Nucleus accumbens (tissue), 56 donors: ENCODE results near the gene SECISBP2.
A peak's percentile ranks its signal among the peaks of the same experiment; 100 is the strongest.
"Not testable (repeated sequence)": the region's sequence is repeated elsewhere in the genome, so short reads cannot be mapped to it uniquely, and the experiment has no call there.

Experiments
- DNase-seq, 56 donors: peaks; one replicate each; lab custom pipeline; 2025; lab: John Stamatoyannopoulos, UW

The SECISBP2 gene, protein sequence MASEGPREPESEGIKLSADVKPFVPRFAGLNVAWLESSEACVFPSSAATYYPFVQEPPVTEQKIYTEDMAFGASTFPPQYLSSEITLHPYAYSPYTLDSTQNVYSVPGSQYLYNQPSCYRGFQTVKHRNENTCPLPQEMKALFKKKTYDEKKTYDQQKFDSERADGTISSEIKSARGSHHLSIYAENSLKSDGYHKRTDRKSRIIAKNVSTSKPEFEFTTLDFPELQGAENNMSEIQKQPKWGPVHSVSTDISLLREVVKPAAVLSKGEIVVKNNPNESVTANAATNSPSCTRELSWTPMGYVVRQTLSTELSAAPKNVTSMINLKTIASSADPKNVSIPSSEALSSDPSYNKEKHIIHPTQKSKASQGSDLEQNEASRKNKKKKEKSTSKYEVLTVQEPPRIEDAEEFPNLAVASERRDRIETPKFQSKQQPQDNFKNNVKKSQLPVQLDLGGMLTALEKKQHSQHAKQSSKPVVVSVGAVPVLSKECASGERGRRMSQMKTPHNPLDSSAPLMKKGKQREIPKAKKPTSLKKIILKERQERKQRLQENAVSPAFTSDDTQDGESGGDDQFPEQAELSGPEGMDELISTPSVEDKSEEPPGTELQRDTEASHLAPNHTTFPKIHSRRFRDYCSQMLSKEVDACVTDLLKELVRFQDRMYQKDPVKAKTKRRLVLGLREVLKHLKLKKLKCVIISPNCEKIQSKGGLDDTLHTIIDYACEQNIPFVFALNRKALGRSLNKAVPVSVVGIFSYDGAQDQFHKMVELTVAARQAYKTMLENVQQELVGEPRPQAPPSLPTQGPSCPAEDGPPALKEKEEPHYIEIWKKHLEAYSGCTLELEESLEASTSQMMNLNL

DNA sequence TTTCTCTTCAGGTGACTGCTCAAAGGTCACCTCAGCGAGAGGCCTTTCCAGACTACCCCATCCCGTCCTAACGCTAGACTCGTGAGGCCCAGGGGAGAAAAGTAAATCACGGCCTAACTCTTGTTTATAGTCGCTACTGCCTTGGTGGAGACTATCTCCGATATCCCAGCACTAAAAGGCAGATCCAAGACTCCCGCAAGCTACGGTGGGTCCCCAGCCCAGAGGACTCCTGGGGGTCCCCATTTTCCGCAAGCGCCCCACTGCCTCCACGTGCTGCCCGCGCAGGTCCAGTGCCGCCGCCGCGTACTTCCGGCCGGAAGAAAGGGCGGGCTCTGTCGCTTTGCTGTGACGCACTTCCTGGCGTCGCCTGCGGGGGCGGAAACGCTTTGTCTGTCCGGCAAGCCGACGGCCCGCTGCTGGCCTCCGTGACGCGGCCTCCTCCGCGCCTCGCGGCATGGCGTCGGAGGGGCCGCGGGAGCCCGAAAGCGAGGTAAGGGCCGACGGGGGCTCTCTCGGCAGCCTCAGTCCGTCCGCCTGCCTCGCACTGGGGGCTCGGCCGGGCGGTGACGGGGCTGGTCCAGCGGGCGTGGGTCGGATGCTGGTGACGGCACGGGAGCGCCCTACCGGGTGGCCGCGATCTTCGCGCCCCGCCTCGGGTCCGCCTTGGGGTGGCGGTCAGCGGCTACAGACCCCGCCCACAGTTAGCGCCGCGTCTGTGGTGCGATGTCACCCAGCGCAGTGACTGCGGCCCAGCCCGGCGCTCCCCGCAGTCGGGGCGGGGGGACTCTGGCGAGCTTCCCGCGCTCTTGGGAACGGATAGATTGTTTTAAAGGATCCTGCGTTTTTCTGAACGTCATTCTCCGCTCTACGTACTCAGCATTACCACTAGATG, at the start of gene SECISBP2:
Gene SECISBP2 (plus strand): TSS at position 378 of the 892 bp plus-strand sequence. CDS start 77 bp downstream, at position 455.
- DNase-seq: peak; percentile 62 to 98 (median 92)

DNA sequence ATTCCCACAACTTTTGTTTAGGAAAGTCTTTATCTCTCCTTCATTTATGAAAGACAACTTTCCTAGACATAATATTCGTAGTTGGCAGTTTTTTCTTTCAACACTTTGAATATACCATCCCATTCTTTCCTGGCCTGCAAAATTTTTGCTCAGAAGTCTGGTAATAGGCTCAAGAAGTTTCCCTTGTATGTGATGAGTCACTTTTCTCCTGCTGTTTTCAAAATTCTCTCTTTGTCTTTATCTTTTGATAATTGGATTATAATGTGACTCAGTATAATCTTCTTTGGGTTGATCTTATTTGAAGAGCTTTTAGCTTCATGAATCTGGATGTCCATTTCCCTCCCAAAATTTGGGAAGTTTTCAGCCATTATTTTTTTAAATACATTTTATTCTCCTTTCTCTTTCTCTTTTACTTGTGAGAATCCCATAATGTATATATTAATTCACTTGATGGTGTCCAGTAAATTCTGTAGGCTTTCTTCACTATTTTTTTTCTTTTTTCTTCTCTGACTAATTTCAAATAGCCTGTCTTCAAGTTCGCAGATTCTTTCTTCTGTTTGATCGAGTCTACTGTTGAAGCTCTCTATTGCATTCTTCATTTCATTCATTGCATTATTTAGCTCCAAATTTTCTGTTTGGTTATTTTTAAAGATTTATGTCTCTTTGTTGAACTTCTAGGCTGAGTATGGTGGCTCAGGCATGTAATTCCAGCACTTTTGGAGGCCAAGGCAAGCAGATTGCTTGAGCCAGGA, 44.6 kb upstream of the SECISBP2 start:
- no peak for DNase-seq

DNA sequence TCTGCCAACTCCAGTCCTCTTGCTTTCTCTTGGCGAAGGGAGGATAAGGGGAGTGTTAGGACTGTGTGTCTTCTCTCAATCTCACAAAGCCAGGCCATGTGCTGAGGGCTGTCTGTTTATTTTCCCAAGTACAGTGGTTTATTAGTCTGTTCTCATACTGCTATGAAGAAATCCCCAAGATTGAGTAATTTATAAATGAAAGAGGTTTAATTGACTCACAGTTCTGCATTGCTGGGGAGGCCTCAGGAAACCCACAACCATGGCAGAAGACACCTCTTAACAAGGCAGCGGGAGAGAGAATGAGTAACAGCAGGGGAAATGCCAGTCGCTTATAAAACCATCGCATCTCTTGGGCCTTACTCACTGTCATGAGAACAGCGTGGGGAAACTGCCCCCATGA, 43.5 kb upstream of the SECISBP2 start:
- no peak for DNase-seq

DNA sequence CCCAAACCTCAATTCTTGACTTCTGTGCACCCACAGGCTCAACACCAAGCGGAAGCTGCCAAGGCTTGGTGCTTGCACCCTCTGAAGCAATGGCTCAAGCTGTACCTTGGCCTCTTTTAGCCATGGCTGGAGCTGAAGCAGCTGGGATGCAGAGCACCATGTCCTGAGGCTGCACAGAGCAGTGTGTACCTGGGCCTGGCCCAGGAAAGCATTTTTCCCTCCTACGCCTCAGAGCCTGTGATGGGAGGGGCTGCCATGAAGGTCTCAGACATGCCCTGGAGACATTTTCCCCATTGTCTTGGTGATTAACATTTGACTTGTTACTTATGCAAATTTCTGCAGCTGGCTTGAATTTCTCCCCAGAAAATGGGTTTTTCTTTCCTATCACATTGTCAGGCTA, 42.3 kb upstream of the SECISBP2 start:
- DNase-seq: not testable (repeated sequence)

DNA sequence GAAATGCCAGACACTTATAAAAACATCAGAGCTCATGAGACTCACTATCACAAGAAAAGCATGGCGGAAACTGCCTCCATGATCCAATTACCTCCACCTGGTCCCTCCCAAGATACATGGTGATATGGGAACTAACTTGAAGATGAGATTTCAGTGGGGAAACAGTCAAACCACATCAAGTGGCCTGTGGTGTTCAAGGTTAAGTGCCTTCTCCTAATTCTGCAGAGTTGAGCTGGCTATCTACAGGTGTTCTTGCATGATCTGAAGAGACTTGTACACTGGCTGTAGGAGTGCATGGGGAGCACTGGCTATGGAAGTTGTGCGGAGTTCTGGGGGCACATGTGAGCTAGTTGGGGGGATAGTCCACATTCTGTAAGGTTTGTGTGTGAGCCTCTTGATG, 41.3 kb upstream of the SECISBP2 start:
- no peak for DNase-seq

DNA sequence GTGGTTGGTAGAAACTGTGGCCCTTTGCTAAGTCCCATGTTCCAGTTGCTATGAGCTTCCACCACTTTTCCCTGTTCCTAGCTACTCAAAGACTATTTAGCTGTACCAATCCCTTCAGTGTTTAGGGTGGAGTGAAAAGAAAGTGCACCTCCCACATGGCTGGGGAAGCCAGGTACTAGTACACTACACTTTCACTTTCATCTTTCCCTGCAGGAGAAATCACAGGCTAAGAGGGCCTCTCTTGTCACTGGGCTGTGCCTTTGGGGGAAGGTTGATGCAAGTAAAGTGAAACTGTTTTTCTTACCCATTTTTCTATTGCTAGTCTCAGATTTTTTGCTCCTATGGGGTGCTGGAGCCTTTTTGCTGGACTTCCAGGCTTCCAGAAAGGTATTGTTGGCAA, 40.8 kb upstream of the SECISBP2 start:
- no peak for DNase-seq

DNA sequence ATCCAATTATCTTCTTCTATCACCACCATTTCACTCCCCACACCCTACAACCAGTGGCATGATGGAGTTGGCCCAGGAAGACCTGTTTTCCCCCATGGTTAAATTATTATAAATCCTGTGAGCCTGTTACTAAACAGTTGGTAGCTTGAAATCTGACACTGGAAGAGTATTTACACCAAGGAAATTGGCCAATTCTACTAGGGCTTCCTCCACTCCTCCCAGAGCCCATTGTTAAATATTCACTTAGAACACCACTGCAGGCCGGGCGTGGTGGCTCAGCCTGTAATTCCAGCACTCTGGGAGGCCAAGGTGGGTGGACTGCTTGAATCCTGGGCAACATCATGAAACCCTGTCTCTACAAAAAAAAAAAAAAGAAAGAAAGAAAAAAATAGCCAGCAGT, 39.7 kb upstream of the SECISBP2 start:
- no peak for DNase-seq

DNA sequence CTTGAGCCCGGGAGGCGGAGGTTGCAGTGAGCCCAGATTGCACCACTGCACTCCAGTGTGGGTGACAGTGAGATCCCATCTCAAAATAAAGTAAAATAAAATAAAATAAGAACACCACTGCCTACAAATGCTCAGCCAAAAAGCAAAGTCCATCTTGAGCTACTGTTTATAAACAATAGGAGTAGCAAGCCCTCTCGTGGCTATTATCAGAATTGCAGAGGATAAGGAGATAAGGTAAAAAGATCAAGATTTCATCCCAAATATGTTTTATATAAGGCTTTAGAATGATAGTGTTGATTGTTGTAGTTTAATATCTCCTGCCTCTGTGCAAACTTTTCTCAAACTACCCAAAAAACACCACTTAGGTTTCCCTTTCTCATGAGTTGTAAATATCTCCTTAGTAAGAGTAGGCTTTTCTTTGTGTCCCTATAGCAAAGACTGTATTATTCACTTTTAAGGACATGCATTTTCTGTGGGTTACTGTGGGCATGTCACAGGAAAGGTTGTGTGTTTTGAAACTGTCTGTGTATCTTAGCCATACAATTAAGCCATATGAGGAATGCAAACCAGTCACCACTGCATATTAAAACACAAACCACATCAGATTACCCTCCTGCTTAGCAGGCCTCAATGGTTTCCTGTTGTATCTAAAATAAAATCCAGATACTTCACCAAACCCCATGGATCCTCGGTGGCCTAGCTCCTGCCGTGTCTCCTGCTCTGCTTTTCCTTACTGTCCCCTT, 39.1 kb upstream of the SECISBP2 start:
- peak in 1 of 56 donors; percentile 6 for DNase-seq

DNA sequence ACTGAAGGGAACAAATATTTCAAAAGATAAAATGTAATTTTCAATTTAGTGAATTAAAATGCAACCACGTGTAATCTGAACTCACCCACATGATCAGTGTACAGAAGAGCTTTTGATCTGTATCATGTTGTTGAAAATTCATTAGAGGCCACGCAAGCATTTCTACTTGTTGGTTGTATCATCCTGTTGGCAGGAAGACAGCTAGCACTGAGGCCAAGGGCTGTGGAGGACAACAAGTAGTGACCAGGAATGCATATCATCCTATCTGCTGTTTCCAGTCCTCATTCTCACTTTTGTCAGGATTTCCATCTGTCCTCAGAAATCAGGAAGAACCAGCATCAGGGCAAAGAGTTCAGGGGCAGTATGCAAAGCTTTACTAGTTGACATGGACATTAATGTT, 37.2 kb upstream of the SECISBP2 start:
- DNase-seq: no peak

DNA sequence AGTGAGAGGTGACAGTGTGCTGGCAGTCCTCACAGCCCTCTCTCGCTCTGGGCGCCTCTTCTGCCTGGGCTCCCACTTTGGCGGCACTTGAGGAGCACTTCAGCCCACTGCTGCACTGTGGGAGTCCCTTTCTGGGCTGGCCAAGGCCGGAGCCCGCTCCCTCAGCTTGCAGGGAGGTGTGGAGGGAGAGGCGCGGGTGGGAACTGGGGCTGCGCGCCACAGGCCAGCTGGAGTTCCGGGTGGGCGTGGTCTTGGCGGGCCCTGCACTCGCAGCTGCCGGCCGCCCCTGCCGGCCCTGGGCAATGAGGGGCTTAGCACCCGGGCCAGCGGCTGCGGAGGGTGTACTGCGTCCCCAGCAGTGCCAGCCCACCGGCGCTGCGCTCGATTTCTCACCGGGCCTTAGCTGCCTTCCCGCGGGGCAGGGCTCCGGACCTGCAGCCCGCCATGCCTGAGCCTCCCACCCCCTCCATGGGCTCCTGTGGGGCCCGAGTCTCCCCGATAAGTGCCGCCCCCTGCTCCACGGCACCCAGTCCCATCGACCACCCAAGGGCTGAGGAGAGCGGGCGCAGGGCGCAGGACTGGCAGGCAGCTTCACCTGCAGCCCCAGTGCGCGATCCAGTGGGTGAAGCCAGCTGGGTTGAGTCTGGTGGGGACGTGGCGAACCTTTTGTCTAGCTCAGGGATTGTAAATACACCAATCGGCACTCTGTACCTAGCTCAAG, 35.9 kb upstream of the SECISBP2 start:
- not testable (repeated sequence) for DNase-seq

DNA sequence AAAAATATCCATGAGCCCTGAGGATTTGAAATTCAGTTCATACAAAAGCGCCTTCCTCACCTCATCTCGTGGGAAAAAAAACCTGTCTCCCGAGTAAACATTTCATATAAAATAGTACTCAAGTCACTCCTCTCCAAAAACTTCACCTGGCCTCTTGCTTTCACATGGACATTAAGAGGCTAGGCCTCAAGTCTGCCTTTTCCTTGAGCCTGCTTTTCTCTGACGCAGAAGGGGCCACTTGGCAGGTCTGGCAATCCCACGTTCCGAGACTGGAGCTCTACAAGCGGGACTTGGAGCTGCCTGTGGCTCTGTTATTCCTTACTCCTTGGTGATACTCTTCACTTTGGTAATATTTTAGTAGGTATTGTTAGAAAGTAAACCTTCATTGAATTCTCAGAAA, 34.2 kb upstream of the SECISBP2 start:
- no peak for DNase-seq

DNA sequence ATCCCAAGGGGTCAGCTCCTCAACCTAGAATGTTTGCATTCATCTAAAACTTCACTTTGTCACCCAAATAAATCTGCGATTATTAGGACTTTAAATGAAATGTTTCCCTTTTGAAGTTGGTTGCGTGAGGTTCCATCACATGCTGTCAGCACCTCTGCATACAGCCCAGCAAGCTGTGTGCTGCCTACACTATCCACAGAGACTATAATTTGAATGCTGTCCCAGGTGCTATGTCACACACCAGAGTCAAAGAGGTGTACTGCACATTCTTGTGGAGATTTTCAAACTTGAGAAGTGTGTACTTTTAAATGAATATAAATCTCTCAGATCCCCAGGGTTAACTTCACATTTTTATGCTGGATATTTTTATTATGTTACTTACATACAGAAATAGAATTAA, 26.6 kb upstream of the SECISBP2 start:
- DNase-seq: no peak

DNA sequence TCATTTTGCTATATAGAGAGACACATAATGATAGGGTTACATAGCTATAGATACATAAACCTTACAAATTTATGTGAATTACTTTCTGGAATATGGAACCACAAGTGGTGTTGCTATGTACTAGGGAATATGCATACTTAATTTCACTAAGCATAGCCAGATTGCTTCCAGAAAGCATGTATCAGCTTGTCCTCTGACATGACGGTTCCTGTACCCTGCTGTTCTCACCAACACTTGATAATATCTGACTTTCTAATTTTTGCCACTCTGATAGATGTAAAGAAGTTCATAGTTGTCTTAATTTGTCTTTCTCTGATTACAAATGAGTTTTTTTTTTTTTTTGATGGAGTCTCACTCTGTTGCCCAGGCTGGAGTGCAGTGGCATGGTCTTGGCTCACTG, 25.3 kb upstream of the SECISBP2 start:
- DNase-seq: no peak

DNA sequence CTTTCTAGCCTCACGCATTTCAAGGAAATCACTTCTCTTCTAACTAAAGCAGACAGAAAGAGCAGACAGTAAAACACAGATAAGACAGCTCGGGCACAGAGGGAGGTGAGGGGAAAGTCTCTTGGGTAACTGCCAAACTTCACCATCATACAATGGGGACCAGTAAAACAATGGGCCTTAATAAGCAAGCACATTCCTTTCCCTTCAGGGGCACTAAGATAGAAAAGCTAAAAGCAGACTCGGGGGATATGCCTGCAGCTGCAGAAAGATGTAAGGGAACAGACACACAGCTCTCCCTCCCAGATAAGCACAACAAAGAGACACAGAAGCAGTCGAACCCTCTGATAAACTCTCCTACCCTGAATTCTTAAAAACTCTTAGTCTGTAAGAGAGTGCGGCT, 22.9 kb upstream of the SECISBP2 start:
- no peak for DNase-seq

DNA sequence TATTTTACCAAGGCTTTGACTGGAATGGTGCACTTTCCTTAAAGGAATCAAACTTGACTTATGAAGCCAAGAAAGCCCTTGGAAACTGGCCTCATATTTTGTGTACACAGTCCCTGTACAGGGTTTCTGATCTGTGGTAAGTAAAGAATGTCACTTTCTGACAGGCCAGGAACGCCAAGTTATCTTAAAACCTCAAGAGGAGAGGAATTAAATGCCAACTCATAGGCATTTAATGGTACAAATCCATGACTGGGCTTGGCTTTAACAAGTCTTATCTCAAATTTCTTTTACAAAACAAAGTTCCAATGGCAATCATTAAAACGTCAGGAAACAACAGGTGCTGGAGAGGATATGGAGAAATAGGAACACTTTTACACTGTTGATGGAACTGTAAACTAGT, 16.3 kb upstream of the SECISBP2 start:
- not testable (repeated sequence) for DNase-seq

DNA sequence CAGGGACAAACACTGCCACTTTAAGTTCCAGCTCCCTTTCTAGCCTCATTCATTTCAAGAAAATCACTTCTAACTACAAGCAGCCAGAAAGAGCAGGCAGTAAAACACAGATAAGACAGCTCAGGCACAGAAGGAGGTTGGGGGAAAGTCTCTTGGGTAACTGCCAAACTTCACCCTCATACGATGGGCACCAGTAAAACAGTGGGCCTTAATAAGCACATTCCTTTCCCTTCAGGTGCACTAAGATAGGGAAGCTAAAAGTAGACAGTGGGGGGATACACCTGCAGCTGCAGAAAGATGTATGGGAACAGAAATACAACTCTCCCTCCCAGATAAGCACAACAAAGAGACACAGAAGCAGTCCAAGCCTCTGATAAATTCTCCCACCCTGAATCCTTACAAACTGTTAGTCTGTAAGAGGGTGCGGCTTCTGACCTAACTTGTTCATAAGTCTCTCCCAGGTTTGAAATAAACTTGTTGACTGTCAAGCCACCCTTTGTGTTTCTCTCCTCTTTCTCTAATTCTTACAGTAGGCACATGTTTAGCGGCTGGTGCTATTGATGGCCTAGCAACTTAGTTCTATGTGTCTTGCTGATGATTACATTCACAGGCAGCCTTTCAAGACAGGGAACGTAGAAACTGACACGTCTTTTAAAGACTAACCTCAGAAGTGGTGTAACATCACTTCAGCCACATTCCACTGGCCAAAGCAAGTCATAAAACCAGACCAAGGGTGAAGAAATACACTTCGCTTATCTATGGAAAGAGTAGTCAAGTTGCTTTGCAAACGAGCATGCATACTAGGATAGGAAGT, 14.1 kb upstream of the SECISBP2 start:
- no peak for DNase-seq

DNA sequence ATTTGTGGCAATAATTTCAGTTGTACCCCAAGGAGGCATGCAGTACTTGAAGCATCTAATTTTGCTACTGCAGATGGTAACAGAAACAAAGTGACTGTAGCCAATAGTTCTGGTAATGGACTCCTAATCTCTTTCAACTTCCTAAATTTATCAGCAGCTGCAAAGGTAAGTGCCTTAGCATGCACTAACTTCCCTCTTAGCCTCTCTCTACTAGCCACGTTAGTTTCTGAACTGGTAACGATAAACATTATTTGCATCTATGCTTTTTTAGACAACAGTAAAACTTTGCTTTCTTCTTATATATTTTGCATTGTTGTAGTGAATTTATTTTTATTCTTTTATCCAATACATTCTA, 13.5 kb upstream of the SECISBP2 start:
- DNase-seq: no peak

DNA sequence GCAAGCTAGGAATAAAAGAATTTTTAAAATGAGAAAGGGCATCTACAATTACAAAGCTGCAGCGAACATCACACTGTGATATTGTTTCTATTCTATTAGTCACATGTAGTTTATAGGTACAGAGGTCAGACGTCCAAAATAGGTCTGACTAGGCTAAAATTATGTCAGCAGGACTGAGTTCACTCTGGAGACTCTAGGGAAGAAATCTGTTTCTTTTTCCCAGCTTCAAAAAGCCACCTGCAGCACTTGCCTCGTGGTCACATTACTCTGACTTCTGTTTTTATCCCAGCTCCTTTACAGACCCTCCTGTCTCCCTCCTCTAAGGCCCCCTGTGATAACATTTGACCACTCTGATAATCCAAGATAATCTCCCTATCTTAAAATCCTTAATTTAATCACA, 12.4 kb upstream of the SECISBP2 start:
- no peak for DNase-seq
